Hepatocyte (in vitro differentiated cells): ENCODE results near the gene MACF1. TPM values are rescaled to one million over a fixed set of nuclear protein-coding genes. Genes with fewer than 3 reads are reported as not detected.

Experiments
- DNase-seq: peaks from one replicate; pipeline ENCODE4 v3.0.0-alpha.2; 2016; ENCODE audit warnings: low spot score
- H2AFZ ChIP-seq: fragments of 200-600 bp; sonication (generic); 2 replicates; pipeline ENCODE4 v1.6.0; 2016; ENCODE audit warnings: antibody characterized with exemption, mild to moderate bottlenecking
- H3K27ac ChIP-seq: fragments of 200-600 bp; sonication (generic); 2 replicates; pipeline ENCODE4 v1.5.1; 2016; ENCODE audit warnings: mild to moderate bottlenecking
- H3K27me3 ChIP-seq: fragments of 200-600 bp; sonication (generic); 2 replicates; pipeline ENCODE4 v1.6.1; 2016
- H3K36me3 ChIP-seq: fragments of 200-600 bp; sonication (generic); replicated peaks from 2 replicates; pipeline ENCODE4 v1.5.1; 2016; ENCODE audit warnings: low read depth; ENCODE audit not compliant: insufficient read depth
- H3K4me1 ChIP-seq: fragments of 200-600 bp; sonication (generic); 2 replicates; pipeline ENCODE4 v1.5.1; 2016; ENCODE audit warnings: mild to moderate bottlenecking, moderate library complexity; ENCODE audit not compliant: insufficient read depth
- H3K4me2 ChIP-seq: fragments of 200-600 bp; sonication (generic); 2 replicates; pipeline ENCODE4 v1.6.0; 2016
- H3K4me3 ChIP-seq: fragments of 200-600 bp; sonication (generic); 2 replicates; pipeline ENCODE4 v1.5.1; 2016; ENCODE audit warnings: mild to moderate bottlenecking
- H3K79me2 ChIP-seq: fragments of 200-600 bp; sonication (generic); 2 replicates; pipeline ENCODE4 v1.6.0; 2017; ENCODE audit warnings: mild to moderate bottlenecking
- H3K9me2 ChIP-seq: fragments of 200-600 bp; sonication (generic); replicated peaks from 2 replicates; pipeline ENCODE4 v1.6.0; 2017; ENCODE audit warnings: mild to moderate bottlenecking; ENCODE audit not compliant: insufficient read depth
- H3K9me3 ChIP-seq: fragments of 200-600 bp; sonication (generic); 2 replicates; pipeline ENCODE4 v1.5.1; 2016; ENCODE audit warnings: low read depth, mild to moderate bottlenecking
- H4K20me1 ChIP-seq: fragments of 200-600 bp; sonication (generic); 2 replicates; pipeline ENCODE4 v1.6.0; 2016; ENCODE audit warnings: mild to moderate bottlenecking; ENCODE audit not compliant: insufficient read depth, poor library complexity, severe bottlenecking
- CTCF ChIP-seq: fragments of 200-600 bp; sonication (generic); IDR thresholded peaks from 2 replicates; pipeline ENCODE4 v1.5.1; 2016; ENCODE audit warnings: antibody characterized with exemption, mild to moderate bottlenecking; ENCODE audit not compliant: poor library complexity
- EZH2 ChIP-seq: fragments of 200-600 bp; sonication (generic); IDR thresholded peaks from 2 replicates; pipeline ENCODE4 v1.6.1; 2016; ENCODE audit warnings: antibody characterized with exemption, mild to moderate bottlenecking, borderline replicate concordance
- EZH2phosphoT487 ChIP-seq: fragments of 200-600 bp; sonication (generic); IDR thresholded peaks from one replicate; pipeline ENCODE4 v1.6.1; 2018; ENCODE audit warnings: antibody characterized with exemption, mild to moderate bottlenecking, low read depth, moderate library complexity; ENCODE audit not compliant: unreplicated experiment, severe bottlenecking
- WGBS: methylation state at CpG from one replicate; pipeline ENCODE4 v1.1.6; 2016; ENCODE audit warnings: low lambda C conversion rate; ENCODE audit errors: missing lambda C conversion rate; 5-methylcytosine and 5-hydroxymethylcytosine counted together
- polyA plus RNA-seq: library from polyadenylated mRNA; unstranded; fragments of >200 nt; fragmentation: Nextera tagmentation; extraction: Ambion mirVana; gene quantifications from 2 replicates; pipeline ENCODE4 v1.2.1, GENCODE V29; 2016
- total RNA-seq: library from RNA; depleted of rRNA; stranded (reverse); fragments of >200 nt; gene quantifications from 2 replicates; pipeline ENCODE4 v1.2.3, GENCODE V29; 2014

The MACF1 gene
- total and polyA plus RNA-seq, 2 experiments from 2014 or later: 47.1 to 136 TPM

GRCh38 chr1:39322431-39322830 lies 117.9 kb downstream of the MACF1 start:
- Histone ChIP-seq H3K4me1 (no peaks in the 10 kb centered on the region), H3K36me3 (no peaks in the 10 kb centered on the region), H4K20me1 (no peaks in the 10 kb centered on the region), H2AFZ (no peak overlapping the region), H3K27me3 (no peaks in the 10 kb centered on the region), H3K4me2 (no peak overlapping the region), H3K4me3 (no peak overlapping the region), H3K9me2 (no peaks in the 10 kb centered on the region), H3K9me3 (no peaks in the 10 kb centered on the region), H3K79me2 (no peaks in the 10 kb centered on the region), H3K27ac (no peak overlapping the region)
- DNase-seq: no peak
- TF ChIP-seq EZH2phosphoT487 (no peak), CTCF (no peak), EZH2 (no peak)
- 96% methylated on average over 6 of the region's 6 CpGs for WGBS

GRCh38 chr1:39324888-39325287 lies 120.4 kb downstream of the MACF1 start:
- no peaks in the 10 kb centered on the region for H3K9me3 ChIP-seq
- H3K4me3 ChIP-seq: no peak overlapping the region
- H3K9me2 ChIP-seq: no peaks in the 10 kb centered on the region
- H3K4me2 ChIP-seq: no peak overlapping the region
- no peaks in the 10 kb centered on the region for H3K36me3 ChIP-seq
- WGBS: 97% methylated on average over 2 of the region's 2 CpGs
- H3K4me1 ChIP-seq: no peaks in the 10 kb centered on the region
- no peaks in the 10 kb centered on the region for H4K20me1 ChIP-seq
- no peaks in the 10 kb centered on the region for H3K79me2 ChIP-seq
- H3K27me3 ChIP-seq: no peaks in the 10 kb centered on the region
- H3K27ac ChIP-seq: no peak overlapping the region
- H2AFZ ChIP-seq: no peak overlapping the region
- no peak for DNase-seq
- TF ChIP-seq EZH2 (no peak), EZH2phosphoT487 (no peak), CTCF (no peak)

DNA sequence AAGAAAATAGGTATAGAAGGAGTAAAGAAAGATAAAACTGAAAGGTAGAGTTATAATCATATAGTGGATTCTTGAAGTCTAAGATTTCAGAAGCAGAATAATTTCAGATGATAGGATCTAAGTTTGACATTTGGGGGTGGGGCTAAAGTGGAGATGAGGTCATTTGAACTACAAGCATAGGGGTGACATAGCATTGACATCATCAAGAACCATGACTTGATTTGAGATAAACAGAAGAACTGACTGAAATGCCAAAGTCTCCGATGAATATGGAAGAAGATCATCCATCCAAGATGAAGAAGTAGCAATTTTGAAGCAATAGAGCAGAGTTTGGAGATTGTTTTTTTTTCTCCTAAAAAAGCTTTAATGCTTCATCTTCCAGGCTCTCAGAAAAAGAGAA lies 122.3 kb downstream of the MACF1 start:
- Histone ChIP-seq H3K4me3 (no peak overlapping the region), H3K79me2 (no peaks in the 10 kb centered on the region), H4K20me1 (no peaks in the 10 kb centered on the region), H3K27me3 (no peaks in the 10 kb centered on the region), H2AFZ (no peak overlapping the region), H3K9me3 (no peaks in the 10 kb centered on the region), H3K9me2 (no peaks in the 10 kb centered on the region), H3K4me2 (no peak overlapping the region), H3K27ac (no peak overlapping the region), H3K4me1 (no peaks in the 10 kb centered on the region), H3K36me3 (no peaks in the 10 kb centered on the region)
- WGBS: 100% methylated on average over 1 of the region's 1 CpG
- TF ChIP-seq CTCF (no peak), EZH2phosphoT487 (no peak), EZH2 (no peak)
- DNase-seq: no peak

DNA sequence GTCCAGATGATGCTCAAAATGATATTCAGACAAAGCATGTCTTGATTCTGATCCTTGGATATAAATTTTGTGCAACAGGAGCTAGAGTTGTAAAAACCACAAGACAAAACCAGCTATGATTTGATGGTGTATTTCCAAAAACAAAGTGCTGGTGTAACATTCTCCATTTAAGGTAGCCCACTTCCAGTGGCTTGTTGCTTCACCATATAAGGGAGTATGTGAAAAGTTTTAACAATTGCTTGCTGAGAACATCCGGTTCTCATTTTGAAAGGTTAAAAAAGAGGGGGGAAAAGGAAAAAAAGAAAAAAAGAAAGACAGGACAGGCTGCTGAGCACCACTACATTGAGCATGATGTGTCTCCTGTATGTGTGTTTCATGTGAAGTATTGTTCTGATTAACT lies 123.6 kb downstream of the MACF1 start:
- no peaks in the 10 kb centered on the region for H3K4me1 ChIP-seq
- no peak overlapping the region for H2AFZ ChIP-seq
- no peaks in the 10 kb centered on the region for H3K36me3 ChIP-seq
- no peaks in the 10 kb centered on the region for H3K79me2 ChIP-seq
- H3K9me3 ChIP-seq: no peaks in the 10 kb centered on the region
- H3K4me3 ChIP-seq: no peak overlapping the region
- H3K27ac ChIP-seq: no peak overlapping the region
- H3K9me2 ChIP-seq: no peaks in the 10 kb centered on the region
- no peak for DNase-seq
- 81% methylated on average over 1 of the region's 1 CpG for WGBS
- no peaks in the 10 kb centered on the region for H4K20me1 ChIP-seq
- no peak overlapping the region for H3K4me2 ChIP-seq
- no peak for TF ChIP-seq EZH2phosphoT487
- TF ChIP-seq CTCF: no peak
- no peak for TF ChIP-seq EZH2
- no peaks in the 10 kb centered on the region for H3K27me3 ChIP-seq
